Measurements from ENCODE around the gene ARHGEF28. TPM values are rescaled to one million over a fixed set of nuclear protein-coding genes. Genes with fewer than 3 reads are reported as not detected.

The ARHGEF28 gene
- total RNA-seq, 1 donor from 2014 or later, result not detected

DNA sequence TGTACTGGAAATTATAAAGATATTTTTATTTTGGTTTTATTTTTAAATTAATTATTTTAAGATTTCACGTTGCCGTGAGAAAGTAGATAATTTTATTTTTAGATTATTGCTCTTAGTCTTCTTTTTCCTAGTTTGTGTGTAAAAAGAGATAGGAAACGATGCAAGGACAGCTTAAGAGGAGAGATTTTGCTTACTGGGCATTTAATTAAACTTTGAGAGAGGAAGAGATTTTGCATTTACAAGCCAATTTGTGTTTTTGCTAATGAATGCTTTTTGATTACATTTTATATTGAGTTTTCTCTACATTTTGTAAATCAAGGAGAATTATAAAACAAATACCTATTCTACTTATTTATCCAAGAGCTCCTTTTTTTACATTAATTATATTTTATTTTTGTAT is 64.0 kb downstream of the ARHGEF28 start:
- intact Hi-C loops (cut with micrococcal nuclease), result no loop called here

- intact Hi-C loops (cut with micrococcal nuclease), result no loop called here
Measured at GRCh38 chr5:73691302-73692080, 65.5 kb downstream of the ARHGEF28 start.

DNA sequence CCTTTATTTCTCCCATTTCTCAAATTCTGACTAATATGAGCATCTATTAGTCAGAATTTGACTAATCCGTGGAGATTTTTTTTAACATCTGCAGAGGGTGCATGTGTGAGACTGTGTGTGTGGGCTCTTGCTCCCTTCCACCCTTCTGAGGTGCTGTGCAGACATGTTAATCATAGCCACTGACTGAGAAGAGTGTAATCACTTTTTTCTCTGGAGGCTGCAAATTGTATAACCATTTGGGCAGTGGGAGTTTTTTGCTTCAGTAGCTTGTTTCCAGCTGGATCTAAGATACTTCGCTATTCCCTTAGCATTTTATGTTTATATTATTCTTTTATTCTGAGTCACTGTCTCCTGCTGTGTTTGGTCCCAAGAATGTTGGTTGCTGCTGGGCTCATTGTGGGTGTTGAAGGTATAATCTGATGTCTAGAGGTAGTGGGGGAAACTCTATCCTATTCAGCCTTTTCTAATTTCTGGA is 66.2 kb downstream of the ARHGEF28 start:
- intact Hi-C loops (cut with micrococcal nuclease), result no loop called here

GRCh38 chr5:73692981-73693380 is 67.0 kb downstream of the ARHGEF28 start:
- intact Hi-C loops (cut with micrococcal nuclease), result loop anchor here (1.0 kb wide), 1 partner anchor 102 kb away; no protein-coding TSS in a partner anchor

DNA sequence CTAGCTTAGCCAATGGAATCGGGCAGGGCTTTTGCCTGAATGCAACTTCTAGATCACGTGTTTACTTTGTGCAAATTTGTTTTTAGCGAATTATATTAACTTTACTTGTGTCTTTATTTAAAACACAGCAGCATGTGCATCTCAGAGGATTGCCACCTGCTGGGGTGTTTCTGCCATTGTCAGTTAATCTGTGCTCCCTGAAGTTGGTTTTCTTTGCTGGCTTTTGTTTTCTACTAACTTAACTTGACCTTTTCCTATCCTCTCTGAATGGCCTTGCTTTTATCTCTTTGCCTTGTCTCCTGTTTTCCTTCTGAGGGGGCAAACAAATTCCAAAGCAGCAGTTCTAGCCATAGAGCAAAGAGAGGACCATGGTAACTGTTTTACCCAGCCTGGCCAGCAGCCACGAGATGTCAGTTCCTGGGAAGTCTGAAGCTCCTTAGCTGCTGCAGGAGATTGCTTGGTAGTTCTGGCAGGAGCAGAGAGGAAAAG is 67.6 kb downstream of the ARHGEF28 start:
- intact Hi-C loops (cut with micrococcal nuclease), result loop anchor here (1.0 kb wide), 2 partner anchors 39 to 102 kb away; no protein-coding TSS in a partner anchor

- intact Hi-C loops (cut with micrococcal nuclease), result loop anchor here (1.0 kb wide), 1 partner anchor 40 kb away; no protein-coding TSS in a partner anchor
Measured at GRCh38 chr5:73694089-73694488, 68.1 kb downstream of the ARHGEF28 start.

DNA sequence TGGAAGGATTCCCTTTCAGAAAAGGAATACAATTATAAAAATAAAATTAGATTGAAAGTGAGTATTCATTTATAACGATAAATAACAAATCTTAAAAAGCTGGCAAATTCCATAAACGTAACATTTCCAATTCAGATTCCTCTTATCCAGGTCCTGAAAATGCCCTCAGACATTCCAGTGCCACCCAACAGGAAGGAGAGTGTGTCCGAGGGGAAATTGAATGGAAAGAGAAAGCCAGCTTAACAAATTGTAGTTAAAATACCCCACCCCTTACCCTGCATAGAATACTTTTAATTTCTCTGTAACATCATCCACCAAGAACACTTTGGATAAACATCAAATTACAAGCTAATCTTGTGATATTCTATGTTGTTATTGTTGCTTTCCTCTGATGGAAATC is 72.0 kb downstream of the ARHGEF28 start:
- intact Hi-C loops (cut with micrococcal nuclease), result no loop called here

DNA sequence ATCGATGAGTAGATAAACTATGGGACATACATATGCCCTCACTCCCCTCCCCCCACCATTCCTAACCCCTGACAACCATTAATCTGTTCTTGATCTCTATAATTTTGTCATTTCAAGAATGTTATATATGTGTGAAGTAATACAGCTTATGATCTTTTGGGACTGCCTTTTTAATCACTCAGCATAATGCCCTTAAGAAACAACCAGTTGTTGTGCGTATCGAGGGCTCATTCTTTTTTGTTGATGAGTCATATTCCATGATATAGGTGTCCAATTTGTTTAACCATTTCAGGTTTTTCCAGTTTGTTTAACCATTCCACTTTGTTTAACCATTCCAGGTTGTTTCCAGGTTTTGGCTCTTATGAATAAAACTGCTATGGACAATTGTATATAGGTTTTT is 75.6 kb downstream of the ARHGEF28 start:
- intact Hi-C loops (cut with micrococcal nuclease), result no loop called here

- intact Hi-C loops (cut with micrococcal nuclease), result no loop called here
Measured at GRCh38 chr5:73702534-73702933, 76.5 kb downstream of the ARHGEF28 start.

- intact Hi-C loops (cut with micrococcal nuclease), result no loop called here
Measured at GRCh38 chr5:73702951-73703350, 77.0 kb downstream of the ARHGEF28 start.

DNA sequence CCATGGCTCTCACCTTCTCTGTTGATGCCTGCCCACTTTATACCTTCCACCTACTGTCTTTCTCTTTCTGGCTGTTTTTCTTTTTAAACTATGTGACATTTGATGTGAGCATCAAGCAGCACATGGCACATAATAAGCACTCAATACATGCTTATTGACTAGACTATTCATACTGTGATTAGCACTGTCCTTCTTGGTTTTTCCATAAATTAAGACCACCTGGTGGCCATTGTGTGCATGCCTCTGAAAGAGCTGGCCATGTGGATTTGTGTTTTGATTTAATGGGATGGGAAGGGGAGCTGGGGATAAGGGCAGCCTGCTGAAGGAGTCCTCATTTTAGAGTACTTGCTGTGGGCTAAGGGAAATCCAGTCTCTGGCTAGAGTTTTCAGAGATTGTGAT is 79.4 kb downstream of the ARHGEF28 start:
- intact Hi-C loops (cut with micrococcal nuclease), result no loop called here

GRCh38 chr5:73706963-73707362 is 81.0 kb downstream of the ARHGEF28 start:
- intact Hi-C loops (cut with micrococcal nuclease), result no loop called here

DNA sequence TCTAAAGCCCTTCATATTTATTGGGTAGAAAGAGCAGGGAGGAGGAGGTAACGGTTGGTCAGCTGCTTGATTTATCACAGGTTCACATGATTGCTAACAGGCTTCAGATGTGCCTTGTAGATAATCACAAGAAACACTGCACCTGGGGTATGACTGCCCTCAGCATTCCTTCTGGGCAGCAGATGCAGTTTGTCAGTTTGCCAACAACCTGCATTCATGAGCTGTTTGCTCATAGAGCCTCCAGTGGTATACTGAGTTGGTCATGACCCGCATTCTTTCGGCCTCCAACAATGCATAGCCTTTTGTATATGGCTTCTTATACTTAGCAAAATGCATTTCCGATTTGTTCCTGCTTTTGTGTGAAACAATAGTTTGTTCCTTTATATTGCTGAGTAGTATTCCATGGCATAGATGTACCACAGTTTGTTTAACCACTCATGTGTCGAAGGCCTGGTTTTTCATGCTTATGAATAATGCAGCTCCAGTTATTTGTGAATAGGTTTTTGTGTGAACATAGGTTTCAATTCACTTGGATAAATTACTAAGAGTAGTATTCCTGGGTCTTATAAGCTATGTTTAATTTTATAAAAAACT is 83.6 kb downstream of the ARHGEF28 start:
- intact Hi-C loops (cut with micrococcal nuclease), result no loop called here

- intact Hi-C loops (cut with micrococcal nuclease), result no loop called here
Measured at GRCh38 chr5:73716284-73716808, 90.3 kb downstream of the ARHGEF28 start.

GRCh38 chr5:73718762-73719161 is 92.8 kb downstream of the ARHGEF28 start:
- intact Hi-C loops (cut with micrococcal nuclease), result no loop called here

GRCh38 chr5:73719632-73720031 is 93.6 kb downstream of the ARHGEF28 start:
- intact Hi-C loops (cut with micrococcal nuclease), result no loop called here

DNA sequence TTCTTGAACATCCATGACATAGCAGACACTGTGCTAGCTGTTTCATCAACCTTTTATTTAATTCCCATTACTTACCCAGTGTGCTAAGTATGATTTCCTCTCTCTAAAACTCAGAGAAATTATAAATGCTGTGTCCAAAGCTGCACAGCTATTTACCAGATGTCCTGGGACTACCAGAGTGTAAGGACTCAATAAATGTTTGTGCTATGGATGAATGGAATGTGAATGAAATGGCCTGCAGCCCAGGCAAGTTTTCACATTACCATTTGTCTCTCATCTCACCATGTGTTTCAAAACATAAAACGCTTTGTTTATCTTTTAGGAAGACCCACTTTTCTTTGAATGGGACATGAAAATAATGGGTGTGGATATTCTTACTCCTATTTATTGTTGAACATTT is 96.2 kb downstream of the ARHGEF28 start:
- intact Hi-C loops (cut with micrococcal nuclease), result no loop called here

- intact Hi-C loops (cut with micrococcal nuclease), result no loop called here
Measured at GRCh38 chr5:73726071-73726470, 100.1 kb downstream of the ARHGEF28 start.

DNA sequence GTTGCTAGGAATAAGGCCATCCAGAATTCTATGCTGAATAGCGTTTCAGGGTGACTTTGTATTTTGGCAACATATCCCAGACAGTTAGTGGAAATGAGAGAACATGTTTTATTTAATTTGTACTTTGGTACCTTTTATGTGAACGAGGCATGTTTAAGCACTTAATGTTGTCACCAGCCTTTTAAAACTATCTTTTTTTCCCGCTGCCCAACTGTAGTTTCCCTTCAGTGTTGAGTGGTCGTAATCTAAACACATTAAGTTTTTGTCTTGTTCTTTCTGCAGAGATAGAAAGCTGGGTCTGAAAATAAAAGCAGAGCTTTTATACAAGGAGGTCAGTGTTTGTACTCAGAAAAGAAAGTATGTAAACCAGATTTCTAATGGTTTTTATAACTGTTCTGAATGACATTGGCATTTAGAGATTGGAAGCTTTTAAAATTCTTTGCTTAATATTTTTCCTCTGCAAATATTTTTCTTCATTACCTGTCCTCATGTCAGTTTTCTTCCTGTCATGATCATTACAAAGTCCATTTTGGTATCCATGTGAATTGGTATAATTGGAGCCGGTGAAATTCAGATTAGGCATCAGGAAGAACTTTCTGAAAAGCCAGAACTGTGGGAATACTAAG is 100.7 kb downstream of the ARHGEF28 start:
- intact Hi-C loops (cut with micrococcal nuclease), result no loop called here

DNA sequence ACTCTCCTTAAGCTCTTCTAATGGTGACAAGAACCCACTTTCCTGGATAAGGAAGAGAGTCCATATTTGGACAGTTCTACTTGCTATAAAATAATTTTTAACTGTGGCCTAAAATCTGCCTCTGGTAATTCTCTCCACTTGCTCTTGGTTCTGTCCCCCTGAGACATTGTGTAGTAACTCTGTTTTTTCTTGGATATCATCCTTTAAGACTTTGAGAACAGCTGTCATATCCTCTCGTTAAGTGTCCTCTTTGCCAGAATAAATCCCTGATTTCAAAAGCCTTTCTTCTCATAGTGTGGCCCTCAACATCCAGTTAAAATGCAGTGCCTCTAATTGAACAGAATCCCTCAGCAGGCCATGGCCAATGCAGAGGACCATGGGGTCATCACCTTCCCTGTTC is 101.5 kb downstream of the ARHGEF28 start:
- intact Hi-C loops (cut with micrococcal nuclease), result no loop called here

DNA sequence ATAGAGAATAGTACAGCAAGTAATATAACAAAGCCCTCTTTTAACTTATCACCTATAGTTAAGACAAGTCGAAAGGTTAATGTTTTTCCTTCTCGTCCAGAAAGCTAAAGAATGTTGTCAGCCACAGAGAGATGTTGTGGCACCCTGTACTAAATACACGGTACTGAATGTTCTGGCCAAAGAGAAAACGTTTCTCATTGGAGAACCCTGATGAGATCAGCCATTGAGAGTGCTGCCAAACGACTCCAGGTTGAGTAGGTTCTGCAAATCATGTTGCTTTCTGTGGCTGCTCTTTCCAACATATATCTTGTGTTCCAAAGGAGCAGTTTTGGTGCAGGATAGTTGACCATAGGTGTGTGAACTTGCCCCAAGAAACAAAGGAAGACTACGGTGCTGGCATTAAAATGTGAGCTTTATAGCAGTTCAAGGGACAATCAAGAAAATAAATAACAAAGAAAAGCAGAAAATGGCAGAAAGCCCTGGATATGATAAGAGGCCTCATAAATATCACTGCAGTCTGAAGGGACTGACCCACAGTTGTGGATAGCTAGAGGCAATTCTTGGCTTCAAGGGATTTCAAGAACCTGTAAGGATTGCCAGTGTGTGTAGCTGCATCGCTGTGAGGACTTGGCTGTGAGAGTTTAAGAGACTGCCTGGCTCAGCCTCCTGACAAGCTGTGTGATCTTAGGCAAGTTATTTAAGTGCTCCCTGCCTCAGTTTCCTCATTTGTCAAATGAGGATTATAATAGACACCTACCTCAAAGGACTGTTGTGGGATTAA is 102.7 kb downstream of the ARHGEF28 start:
- intact Hi-C loops (cut with micrococcal nuclease), result no loop called here
